ENCODE data around the gene PPP1R13B. TPM values are rescaled to one million over a fixed set of nuclear protein-coding genes. Genes with fewer than 3 reads are reported as not detected.
A peak's percentile ranks its signal among the peaks of the same experiment; 100 is the strongest.

The PPP1R13B gene
- total RNA-seq, 1 donor from 2014 or later, result 2.5 TPM

- H3K9me3 Mint-ChIP-seq, result peaks cover 2% of the 10 kb centered on the region
- Histone ChIP-seq H3K79me2 (ENCODE audit: low read depth) (no peaks in the 10 kb centered on the region), H3K27me3 (peaks cover under 1% of the 10 kb centered on the region), H3K27ac (no peak overlapping the region), H3K4me1 (peaks cover 14% of the 10 kb centered on the region), H3K36me3 (no peaks in the 10 kb centered on the region), H3K4me3 (no peak overlapping the region), H3K9me3 (ENCODE audit: low read depth) (no peaks in the 10 kb centered on the region), H3K4me2 (peak overlapping the region; percentile 17), H3F3A (ENCODE audit: low read depth) (peaks cover 7% of the 10 kb centered on the region), H4K20me1 (ENCODE audit: low read depth) (no peaks in the 10 kb centered on the region), H2AFZ (replicated peaks) (no peak overlapping the region), H3K9ac (no peak overlapping the region)
- no peaks in the 10 kb centered on the region for H3K36me3 Mint-ChIP-seq
- H3K27me3 Mint-ChIP-seq (ENCODE audit: insufficient read depth, low read depth), result peaks cover 5% of the 10 kb centered on the region
- no peak for DNase-seq (ENCODE audit: low spot score)
- H3K27ac Mint-ChIP-seq, result no peak overlapping the region
- H3K4me3 Mint-ChIP-seq, result no peak overlapping the region
- TF ChIP-seq EZH2 (IDR thresholded peaks at IDR 0.05) (no peak), CTCF (IDR thresholded peaks at IDR 0.05) (no peak), EZH2phosphoT487 (IDR thresholded peaks at IDR 0.05) (no peak)
- peaks cover 29% of the 10 kb centered on the region for H3K4me1 Mint-ChIP-seq
Observed at GRCh38 chr14:103879570-103880347, 32.4 kb upstream of the PPP1R13B start.

GRCh38 chr14:103879118-103879569 lies 31.8 kb upstream of the PPP1R13B start:
- no peak overlapping the region for H3K9ac ChIP-seq
- no peaks in the 10 kb centered on the region for H4K20me1 ChIP-seq (ENCODE audit: low read depth)
- H3K27ac ChIP-seq, result no peak overlapping the region
- H3K27me3 ChIP-seq, result no peaks in the 10 kb centered on the region
- peaks cover 5% of the 10 kb centered on the region for H3K27me3 Mint-ChIP-seq (ENCODE audit: insufficient read depth, low read depth)
- H3K4me1 Mint-ChIP-seq, result peaks cover 29% of the 10 kb centered on the region
- peaks cover 2% of the 10 kb centered on the region for H3K9me3 Mint-ChIP-seq
- H3K4me2 ChIP-seq, result no peak overlapping the region
- no peak overlapping the region for H3K27ac Mint-ChIP-seq
- H3K4me3 Mint-ChIP-seq, result no peak overlapping the region
- DNase-seq (ENCODE audit: low spot score), result no peak
- H3K4me1 ChIP-seq, result peaks cover 14% of the 10 kb centered on the region
- H3K9me3 ChIP-seq (ENCODE audit: low read depth), result no peaks in the 10 kb centered on the region
- no peaks in the 10 kb centered on the region for H3K79me2 ChIP-seq (ENCODE audit: low read depth)
- no peaks in the 10 kb centered on the region for H3K36me3 Mint-ChIP-seq
- no peak overlapping the region for H2AFZ ChIP-seq (replicated peaks)
- H3F3A ChIP-seq (ENCODE audit: low read depth), result peaks cover 7% of the 10 kb centered on the region
- H3K4me3 ChIP-seq, result no peak overlapping the region
- no peak for TF ChIP-seq EZH2phosphoT487 (IDR thresholded peaks at IDR 0.05)
- no peak for TF ChIP-seq CTCF (IDR thresholded peaks at IDR 0.05)
- no peak for TF ChIP-seq EZH2 (IDR thresholded peaks at IDR 0.05)
- H3K36me3 ChIP-seq, result no peaks in the 10 kb centered on the region

GRCh38 chr14:103878180-103878579 lies 30.8 kb upstream of the PPP1R13B start:
- no peaks in the 10 kb centered on the region for H3K36me3 Mint-ChIP-seq
- Histone ChIP-seq H3K4me1 (peaks cover 14% of the 10 kb centered on the region), H3F3A (ENCODE audit: low read depth) (peaks cover 7% of the 10 kb centered on the region), H3K27me3 (no peaks in the 10 kb centered on the region), H3K4me3 (no peak overlapping the region), H2AFZ (replicated peaks) (no peak overlapping the region), H3K9ac (no peak overlapping the region), H3K9me3 (ENCODE audit: low read depth) (no peaks in the 10 kb centered on the region), H3K79me2 (ENCODE audit: low read depth) (no peaks in the 10 kb centered on the region), H4K20me1 (ENCODE audit: low read depth) (no peaks in the 10 kb centered on the region), H3K36me3 (no peaks in the 10 kb centered on the region), H3K4me2 (no peak overlapping the region), H3K27ac (no peak overlapping the region)
- peaks cover 29% of the 10 kb centered on the region for H3K4me1 Mint-ChIP-seq
- no peak overlapping the region for H3K27ac Mint-ChIP-seq
- no peak for DNase-seq (ENCODE audit: low spot score)
- peaks cover 2% of the 10 kb centered on the region for H3K9me3 Mint-ChIP-seq
- H3K27me3 Mint-ChIP-seq (ENCODE audit: insufficient read depth, low read depth), result peaks cover 7% of the 10 kb centered on the region
- TF ChIP-seq CTCF (IDR thresholded peaks at IDR 0.05) (no peak), EZH2phosphoT487 (IDR thresholded peaks at IDR 0.05) (no peak), EZH2 (IDR thresholded peaks at IDR 0.05) (no peak)
- H3K4me3 Mint-ChIP-seq, result no peak overlapping the region
